Right ventricle myocardium superior (tissue), 1 donor: Measurements from ENCODE around the gene PGLYRP3. TPM values are rescaled to one million over a fixed set of nuclear protein-coding genes. Genes with fewer than 3 reads are reported as not detected.

Experiments
- total RNA-seq: library from RNA; stranded (reverse); fragmentation: NEBNext Ultra II Directional; extraction: Animal tissue kit (Norgen Biotek cat#: 25700); gene quantifications from one replicate; pipeline ENCODE4 v1.2.1, GENCODE V29; 2021
- donor health status: DM: no; HTN: yes; CAD: no; lungs with severe emphysema.

Gene PGLYRP3
- total RNA-seq, 1 donor from 2014 or later = not detected

Other genes starting within 250 kb of the PGLYRP3 start
- gene SPRR2B, start 241.3 kb downstream of the PGLYRP3 start, total RNA-seq = not detected
- gene SPRR2E, start 218.4 kb downstream of the PGLYRP3 start, total RNA-seq = not detected
- gene SPRR2F, start 199.4 kb downstream of the PGLYRP3 start, total RNA-seq = not detected
- not detected for gene SPRR2G, start 162.1 kb downstream of the PGLYRP3 start, total RNA-seq
- not detected for gene LELP1, start 109.5 kb downstream of the PGLYRP3 start, total RNA-seq
- gene PRR9, start 95.4 kb downstream of the PGLYRP3 start, total RNA-seq = not detected
- not detected for gene LORICRIN, start 53.3 kb downstream of the PGLYRP3 start, total RNA-seq
- gene PGLYRP4, start 35.9 kb upstream of the PGLYRP3 start, total RNA-seq = not detected
- gene S100A9, start 44.9 kb upstream of the PGLYRP3 start, total RNA-seq = 111 TPM
- 2.4 TPM for gene S100A12, start 62.7 kb upstream of the PGLYRP3 start, total RNA-seq
- gene S100A8, start 78.1 kb upstream of the PGLYRP3 start, total RNA-seq = 42.5 TPM
- gene S100A7A, start 103.6 kb upstream of the PGLYRP3 start, total RNA-seq = not detected
- gene S100A7, start 147.7 kb upstream of the PGLYRP3 start, total RNA-seq = not detected
- 260 TPM for gene S100A6, start 223.0 kb upstream of the PGLYRP3 start, total RNA-seq
- not detected for gene S100A5, start 228.0 kb upstream of the PGLYRP3 start, total RNA-seq
- 130 TPM for gene S100A4, start 232.9 kb upstream of the PGLYRP3 start, total RNA-seq
- 0.70 TPM for gene S100A3, start 236.3 kb upstream of the PGLYRP3 start, total RNA-seq